GM12878 (cell line): ENCODE results near the gene SNAI1. TPM values are rescaled to one million over a fixed set of nuclear protein-coding genes. Genes with fewer than 3 reads are reported as not detected.
A peak's percentile ranks its signal among the peaks of the same experiment; 100 is the strongest.

Experiments used
- ATAC-seq: fragments of 200-7000 bp; cut with Tn5 transposase; 3 replicates; pipeline ENCODE4 v1.9.1; 2020; ENCODE audit warnings: mild to moderate bottlenecking, moderate library complexity
- Bru-seq: library from RNA; stranded (reverse); fragments of 400-500 nt; gene quantifications from one replicate; lab custom pipeline; 2021; lab: Mats Ljungman, UMichigan
- BruChase-seq, 2 experiments: library from RNA; stranded (reverse); fragments of 400-500 nt; gene quantifications; one replicate each; lab custom pipeline; 2021; lab: Mats Ljungman, UMichigan
- BruUV-seq: library from RNA; stranded (reverse); fragments of 400-500 nt; replicated peaks from 2 replicates; lab custom pipeline; 2021; lab: Mats Ljungman, UMichigan
- CTCF ChIA-PET: fragments of 300-600 bp; sonication (Branson Sonifier 250); formaldehyde crosslinking; extraction: SDS; loops from one replicate; lab custom pipeline; 2021; ENCODE audit warnings: inconsistent platforms; lab: Yijun Ruan, JAX
- POLR2A ChIA-PET: fragments of 350-600 bp; formaldehyde crosslinking; extraction: SDS; loops from one replicate; lab custom pipeline; 2021; ENCODE audit warnings: inconsistent platforms; lab: Charles Lee
- RAD21 ChIA-PET: fragments of 300-600 bp; sonication (Branson Sonifier 250); formaldehyde crosslinking; loops from one replicate; lab custom pipeline; 2023; ENCODE audit warnings: antibody characterized with exemption; ENCODE audit not compliant: unreplicated experiment; lab: Charles Lee
- SMC1A ChIA-PET: fragments of 300-600 bp; sonication (Branson Sonifier 250); formaldehyde crosslinking; loops from one replicate; lab custom pipeline; 2023; ENCODE audit not compliant: unreplicated experiment, uncharacterized antibody; lab: Charles Lee
- DNase-seq: peaks from one replicate; pipeline ENCODE4 v3.0.0-alpha.2; 2011; ENCODE audit warnings: low read depth, low spot score
- FAIRE-seq: peaks from 3 replicates; lab custom pipeline; 2011; peaks lifted over from hg19 to GRCh38; lab: Jason Lieb, UNC
- H2AFZ ChIP-seq: 2 replicates; pipeline ENCODE4 v1.6.0; 2011; ENCODE audit warnings: low read depth, low read length, control low read depth; ENCODE audit not compliant: control insufficient read depth
- H3K27ac ChIP-seq: 2 replicates; pipeline ENCODE4 v1.5.1; 2011; ENCODE audit warnings: control low read depth; ENCODE audit not compliant: control insufficient read depth, insufficient read depth
- H3K27me3 ChIP-seq, 2 experiments: replicated peaks in 1 of 2; 2 replicates each; pipeline versions ENCODE4 v1.6.0 to v1.6.1; 2011; ENCODE audit warnings: low read length in 1 of 2; ENCODE audit not compliant: control insufficient read depth in 2 of 2, insufficient read depth in 2 of 2
- H3K36me3 ChIP-seq, 2 experiments: 2 replicates each; pipeline ENCODE4 v1.5.1; 2011; ENCODE audit warnings: low read length in 1 of 2; ENCODE audit not compliant: control insufficient read depth in 2 of 2, insufficient read depth in 2 of 2
- H3K4me1 ChIP-seq: 2 replicates; pipeline ENCODE4 v1.6.1; 2011; ENCODE audit warnings: mild to moderate bottlenecking, low read length, moderate library complexity, mixed read lengths; ENCODE audit not compliant: control insufficient read depth, insufficient read depth
- H3K4me2 ChIP-seq: 2 replicates; pipeline ENCODE4 v1.6.0; 2011; ENCODE audit warnings: control low read depth; ENCODE audit not compliant: control insufficient read depth, insufficient read depth
- H3K4me3 ChIP-seq: fragments of 200-600 bp; sonication (generic); 2 replicates; pipeline ENCODE4 v1.5.1; 2016
- H3K79me2 ChIP-seq: 2 replicates; pipeline ENCODE4 v1.6.0; 2011; ENCODE audit warnings: low read length; ENCODE audit not compliant: control insufficient read depth, insufficient read depth
- H3K9ac ChIP-seq: 2 replicates; pipeline ENCODE4 v1.8.0; 2011; ENCODE audit warnings: low read length, control low read depth, mixed read lengths; ENCODE audit not compliant: control insufficient read depth, insufficient read depth
- H3K9me3 ChIP-seq: replicated peaks from 3 replicates; pipeline ENCODE4 v1.5.1; 2011; ENCODE audit warnings: mild to moderate bottlenecking, low read length; ENCODE audit not compliant: control insufficient read depth, insufficient read depth
- H4K20me1 ChIP-seq: 2 replicates; pipeline ENCODE4 v1.6.0; 2011; ENCODE audit not compliant: control insufficient read depth, insufficient read depth
- ATF7 ChIP-seq: fragments of 450-650 bp; IDR thresholded peaks from 2 replicates; pipeline ENCODE4 v1.6.1; 2016; ENCODE audit warnings: low read depth, mild to moderate bottlenecking
- BACH1 ChIP-seq: fragments of 450-650 bp; IDR thresholded peaks from 2 replicates; pipeline ENCODE4 v1.6.1; 2017; ENCODE audit warnings: mild to moderate bottlenecking, borderline replicate concordance
- EGR1 ChIP-seq, 2 experiments: IDR thresholded peaks; 1 replicate in 1 of 2; 2 replicates in 1 of 2; pipeline ENCODE4 v1.6.1; 2011 to 2012; ENCODE audit warnings: low read depth in 2 of 2, low read length in 2 of 2, borderline replicate concordance in 1 of 2, mild to moderate bottlenecking in 1 of 2, moderate library complexity in 1 of 2
- ESRRA ChIP-seq: IDR thresholded peaks from 2 replicates; pipeline ENCODE4 v1.6.1; 2012; ENCODE audit warnings: mild to moderate bottlenecking, low read length, improper control_type of control experiment
- GABPA ChIP-seq: IDR thresholded peaks from 2 replicates; pipeline ENCODE4 v1.6.1; 2014; ENCODE audit warnings: antibody characterized with exemption, low read depth, mild to moderate bottlenecking, inconsistent platforms
- IRF4 ChIP-seq: IDR thresholded peaks from 2 replicates; pipeline ENCODE4 v1.6.1; 2011; ENCODE audit warnings: low read depth, low read length
- JUND ChIP-seq: IDR thresholded peaks from 2 replicates; pipeline ENCODE4 v1.6.1; 2012; ENCODE audit warnings: low read depth, mild to moderate bottlenecking, low read length, improper control_type of control experiment, moderate library complexity
- LARP7 ChIP-seq: fragments of 450-650 bp; IDR thresholded peaks from 2 replicates; pipeline ENCODE4 v1.6.1; 2017; ENCODE audit warnings: mild to moderate bottlenecking
- NR2C1 ChIP-seq: fragments of 450-650 bp; IDR thresholded peaks from 2 replicates; pipeline ENCODE4 v1.6.1; 2017; ENCODE audit warnings: antibody characterized with exemption, mild to moderate bottlenecking, moderate library complexity
- PML ChIP-seq: IDR thresholded peaks from 2 replicates; pipeline ENCODE4 v1.6.1; 2012; ENCODE audit warnings: low read length, inconsistent platforms
- POLR2A ChIP-seq: IDR thresholded peaks from 2 replicates; pipeline ENCODE4 v1.6.1; 2011; ENCODE audit warnings: low read depth, mild to moderate bottlenecking, low read length
- RB1 ChIP-seq: fragments of 450-650 bp; formaldehyde crosslinking; IDR thresholded peaks from 2 replicates; pipeline ENCODE4 v1.6.1; 2017; ENCODE audit warnings: mild to moderate bottlenecking, borderline replicate concordance
- RELA ChIP-seq: fragments of 450-650 bp; IDR thresholded peaks from 2 replicates; pipeline ENCODE4 v1.8.0; 2014; ENCODE audit warnings: borderline replicate concordance; ENCODE audit not compliant: partially characterized antibody
- RUNX3 ChIP-seq: IDR thresholded peaks from 2 replicates; pipeline ENCODE4 v1.6.1; 2012; ENCODE audit warnings: low read length, inconsistent platforms
- SIN3A ChIP-seq: IDR thresholded peaks from 2 replicates; pipeline ENCODE4 v1.6.1; 2012; ENCODE audit warnings: low read depth, low read length, improper control_type of control experiment
- SMC3 ChIP-seq: IDR thresholded peaks from 2 replicates; pipeline ENCODE4 v1.6.1; 2011; ENCODE audit warnings: low read length, improper control_type of control experiment, borderline replicate concordance
- STAT3 ChIP-seq: IDR thresholded peaks from 2 replicates; pipeline ENCODE4 v1.6.1; 2011; ENCODE audit warnings: low read depth, low read length, improper control_type of control experiment
- SUPT20H ChIP-seq: IDR thresholded peaks from 2 replicates; pipeline ENCODE4 v1.6.1; 2011; ENCODE audit warnings: low read depth, mild to moderate bottlenecking, low read length, moderate library complexity, borderline replicate concordance; ENCODE audit not compliant: control insufficient read depth
- TAF1 ChIP-seq: IDR thresholded peaks from 2 replicates; pipeline ENCODE4 v1.6.1; 2011; ENCODE audit warnings: mild to moderate bottlenecking, low read depth, low read length, borderline replicate concordance
- TARDBP ChIP-seq: IDR thresholded peaks from 2 replicates; pipeline ENCODE4 v1.6.1; 2016; ENCODE audit warnings: borderline replicate concordance
- YY1 ChIP-seq: IDR thresholded peaks from 2 replicates; pipeline ENCODE4 v1.6.1; 2011; ENCODE audit warnings: low read depth, mild to moderate bottlenecking, low read length
- ZBED1 ChIP-seq: IDR thresholded peaks from 2 replicates; pipeline ENCODE4 v1.6.1; 2016; ENCODE audit warnings: borderline replicate concordance
- ZNF217 ChIP-seq: fragments of 450-650 bp; IDR thresholded peaks from 2 replicates; pipeline ENCODE4 v1.6.1; 2017; ENCODE audit warnings: antibody characterized with exemption, mild to moderate bottlenecking
- WGBS: methylation state at CpG from one replicate; pipeline ENCODE4 v1.1.6; 2016; ENCODE audit warnings: low lambda C conversion rate; ENCODE audit not compliant: insufficient replicate concordance, insufficient coverage; ENCODE audit errors: missing lambda C conversion rate; 5-methylcytosine and 5-hydroxymethylcytosine counted together
- in situ Hi-C: fragments of 300-500 bp; cut with MboI; formaldehyde crosslinking; loops from 9 replicates; pipeline ENCODE4 v1.14.3; 2018; ENCODE audit warnings: mixed read lengths
- intact Hi-C: fragments of 100-400 bp; cut with micrococcal nuclease; formaldehyde crosslinking; loops from one replicate; pipeline ENCODE4 v1.14.2; 2022; ENCODE audit not compliant: unreplicated experiment
- long read RNA-seq, 2 experiments: library from polyadenylated mRNA; unstranded; transcript quantifications; one replicate each; pipeline ENCODE4 v2.0.0, GENCODE V29; 2019 to 2020
- polyA minus RNA-seq, 3 experiments: library from RNA; depleted of rRNA, polyadenylated mRNA; stranded (reverse); fragments of >200 nt; gene quantifications; 2 replicates each; pipeline ENCODE4 v1.2.3, GENCODE V29; 2011
- polyA plus RNA-seq, 11 experiments: library from polyadenylated mRNA; depleted of rRNA in 4 of 11; unstranded in 6 of 11; stranded (reverse) in 5 of 11; fragments of >200 nt; fragmentation: Nextera tagmentation in 4 of 11; fragmentation: Illumina TruSeq in 1 of 11; extraction: Ambion mirVana in 4 of 11; extraction: Trizol in 1 of 11; gene quantifications; 1 replicate in 1 of 11; 2 replicates in 10 of 11; pipeline versions ENCODE4 v1.2.1 to v1.2.3, GENCODE V29; 2011 to 2016; ENCODE audit warnings: inconsistent platforms in 2 of 11, missing spikeins in 2 of 11, low read depth in 1 of 11
- total RNA-seq, 4 experiments: library from RNA; depleted of rRNA in 3 of 4; stranded (reverse); fragments of >200 nt in 3 of 4; fragmentation: Illumina TruSeq in 1 of 4; extraction: Trizol in 1 of 4; gene quantifications; 2 replicates each; pipeline versions ENCODE4 v1.2.1 to v1.2.3, GENCODE V29; 2013 to 2021

Gene SNAI1
- total RNA-seq (2013; cell fraction: nucleolus; rRNA removed), result 1.2 and 1.6 TPM in 2 replicates
- 0.05 and 0.17 TPM in 2 replicates for total RNA-seq (2014; rRNA removed)
- total RNA-seq (2014; rRNA removed; fragmentation: Illumina TruSeq; extraction: Trizol), result 0.09 and 0.13 TPM in 2 replicates
- 0.33 and 0.43 TPM in 2 replicates for total RNA-seq (2021)
- polyA plus RNA-seq (2011; ENCODE audit: low read depth), result not detected
- polyA plus RNA-seq (2011; rRNA removed), result 0.11 TPM in 1 of 2 replicates, not detected in the other
- polyA plus RNA-seq (2011; cell fraction: cytosol; rRNA removed), result 0.08 TPM in 1 of 2 replicates, not detected in the other
- 0.56 and 0.61 TPM in 2 replicates for polyA plus RNA-seq (2011; cell fraction: nucleus; rRNA removed)
- 0.27 and 0.30 TPM in 2 replicates for polyA plus RNA-seq (2012)
- polyA plus RNA-seq (2014; fragmentation: Illumina TruSeq; extraction: Trizol), result 0.22 TPM in 1 of 2 replicates, not detected in the other
- polyA plus RNA-seq (2014; fragmentation: Nextera tagmentation; extraction: Ambion mirVana), result not detected
- 0.13 and 0.27 TPM in 2 replicates for polyA plus RNA-seq (2014; rRNA removed)
- under 1 TPM; 0.78 to 0.79 TPM for polyA plus RNA-seq (2016; fragmentation: Nextera tagmentation; extraction: Ambion mirVana)
- not detected in 2 replicates for polyA minus RNA-seq (2011; rRNA and poly(A)+ RNA removed)
- polyA minus RNA-seq (2011; cell fraction: cytosol; rRNA and poly(A)+ RNA removed), result not detected in 2 replicates
- polyA minus RNA-seq (2011; cell fraction: nucleus; rRNA and poly(A)+ RNA removed), result 0.29 and 0.36 TPM in 2 replicates
- percentile 46 among the genes with signal in this experiment for Bru-seq, nascent RNA
- percentile 31 among the genes with signal in this experiment for BruChase-seq, experiment 1, labeled RNA remaining after a 6-hour chase
- BruChase-seq, experiment 2, labeled RNA remaining after a 2-hour chase, result percentile 44 among the genes with signal in this experiment
- long read RNA-seq, experiment 1, result 0 reads
- long read RNA-seq, experiment 2, result 0 reads

DNA sequence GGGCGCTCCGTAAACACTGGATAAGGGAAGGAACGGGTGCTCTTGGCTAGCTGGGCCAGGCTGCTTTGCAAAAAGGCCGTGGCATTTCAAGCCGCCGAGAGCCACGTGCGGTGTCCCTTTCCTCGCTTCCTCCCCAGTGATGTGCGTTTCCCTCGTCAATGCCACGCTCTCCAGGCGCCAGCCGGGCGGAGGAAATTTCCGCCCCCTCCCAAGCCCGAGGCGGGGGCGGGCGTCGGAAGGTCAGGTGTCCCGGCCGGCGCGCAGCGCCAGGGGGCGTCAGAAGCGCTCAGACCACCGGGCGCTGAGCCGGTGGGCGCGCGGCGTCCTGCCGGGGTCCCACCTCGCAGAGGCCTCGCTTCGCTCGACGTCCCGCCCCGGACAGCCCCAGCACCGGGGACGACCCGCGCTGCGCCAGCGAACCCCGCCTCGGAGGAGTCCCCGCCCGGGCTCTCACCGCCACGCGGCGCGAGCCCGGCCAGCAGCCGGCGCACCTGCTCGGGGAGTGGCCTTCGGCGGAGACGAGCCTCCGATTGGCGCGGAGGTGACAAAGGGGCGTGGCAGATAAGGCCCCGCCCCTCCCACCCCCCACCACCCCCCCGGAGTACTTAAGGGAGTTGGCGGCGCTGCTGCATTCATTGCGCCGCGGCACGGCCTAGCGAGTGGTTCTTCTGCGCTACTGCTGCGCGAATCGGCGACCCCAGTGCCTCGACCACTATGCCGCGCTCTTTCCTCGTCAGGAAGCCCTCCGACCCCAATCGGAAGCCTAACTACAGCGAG, at the start of gene SNAI1:
TSS of gene SNAI1 (plus strand) at position 635 of the 777 bp plus-strand sequence. CDS start at position 715, 80 bp downstream.
- ATAC-seq (peak; percentile 96), FAIRE-seq (no peak), DNase-seq (peak; percentile 32)
- H2AFZ ChIP-seq, result peak within 1 kb of the TSS; percentile 83
- in situ Hi-C loops (loop anchor here (5.0 kb wide), 2 partner anchors 90 to 185 kb away; no protein-coding TSS in a partner anchor), intact Hi-C loops (no loop called here)
- H3K27ac ChIP-seq, result no peak within 1 kb of the TSS
- H3K36me3 ChIP-seq, result no peaks in the 10 kb centered on the region
- BruUV-seq, result no TSS peak
- H3K4me1 ChIP-seq, result no peaks in the 10 kb centered on the region; the same call in 1 of the 2 replicates
- no peaks in the 10 kb centered on the region for H4K20me1 ChIP-seq
- ChIA-PET CTCF (interaction anchor here (0.5 to 14.7 kb wide), 16 partner anchors 17 to 196 kb away, joined by 3 to 369 read pairs (median 4); partner anchors contain the start of gene UBE2V1), RAD21 (interaction anchor here (0.9 to 11.4 kb wide), 6 partner anchors 24 to 187 kb away, joined by 3 to 234 read pairs (median 4); no protein-coding TSS in a partner anchor), SMC1A (interaction anchor here (1.2 to 4.6 kb wide), 6 partner anchors 19 to 184 kb away, joined by 3 to 93 read pairs (median 7); no protein-coding TSS in a partner anchor), POLR2A (interaction anchor here (1.1 kb wide), 1 partner anchor 87 kb away, joined by 3 read pairs; no protein-coding TSS in a partner anchor)
- H3K4me2 ChIP-seq, result peak within 1 kb of the TSS; percentile 97
- H3K27me3 ChIP-seq, result no peaks in the 10 kb centered on the region
- H3K79me2 ChIP-seq, result no peaks in the 10 kb centered on the region
- H3K4me3 ChIP-seq, result peak within 1 kb of the TSS; percentile 58
- H3K9me3 ChIP-seq, result no peaks in the 10 kb centered on the region
- WGBS, result 3% methylated on average over 74 of the region's 90 CpGs
- H3K9ac ChIP-seq, result no peak within 1 kb of the TSS; the same call in 1 of the 2 replicates
- TF ChIP-seq RELA (no peak), RB1 (peak; percentile 78; the same call in 1 of the 2 replicates), PML (no peak), TAF1 (peak; percentile 67; the same call in 1 of the 2 replicates), SMC3 (peak; percentile 38; the same call in 1 of the 2 replicates), ZBED1 (no peak), TARDBP (no peak), BACH1 (peak; percentile 47; the same call in 1 of the 2 replicates), ESRRA (no peak), SUPT20H (no peak), EGR1 (IDR thresholded peaks at IDR 0.05; ENCODE audit: borderline replicate concordance in 1 of 2, low read depth in 2 of 2, low read length in 2 of 2) (peak in 1 of 2 experiments; percentile 97; a peak in 2 of 3 replicates), RUNX3 (no peak), ZNF217 (peak; percentile 85), ATF7 (no peak), LARP7 (peak; percentile 88), POLR2A (peak; percentile 97), IRF4 (no peak), JUND (no peak), STAT3 (no peak), NR2C1 (0 out of 2 replicates have a peak, but pooled peaks have one; percentile 21), YY1 (0 out of 2 replicates have a peak, but pooled peaks have one; percentile 19), SIN3A (no peak), GABPA (no peak)
